GM18858 (cell line): ENCODE measurements around the gene TNFSF15.

ENCODE experiments used
- ATAC-seq: cut with Tn5 transposase; IDR thresholded peaks from one replicate; pipeline ENCODE4 v1.9.1; 2021; ENCODE audit not compliant: unreplicated experiment

TNFSF15 gene

DNA sequence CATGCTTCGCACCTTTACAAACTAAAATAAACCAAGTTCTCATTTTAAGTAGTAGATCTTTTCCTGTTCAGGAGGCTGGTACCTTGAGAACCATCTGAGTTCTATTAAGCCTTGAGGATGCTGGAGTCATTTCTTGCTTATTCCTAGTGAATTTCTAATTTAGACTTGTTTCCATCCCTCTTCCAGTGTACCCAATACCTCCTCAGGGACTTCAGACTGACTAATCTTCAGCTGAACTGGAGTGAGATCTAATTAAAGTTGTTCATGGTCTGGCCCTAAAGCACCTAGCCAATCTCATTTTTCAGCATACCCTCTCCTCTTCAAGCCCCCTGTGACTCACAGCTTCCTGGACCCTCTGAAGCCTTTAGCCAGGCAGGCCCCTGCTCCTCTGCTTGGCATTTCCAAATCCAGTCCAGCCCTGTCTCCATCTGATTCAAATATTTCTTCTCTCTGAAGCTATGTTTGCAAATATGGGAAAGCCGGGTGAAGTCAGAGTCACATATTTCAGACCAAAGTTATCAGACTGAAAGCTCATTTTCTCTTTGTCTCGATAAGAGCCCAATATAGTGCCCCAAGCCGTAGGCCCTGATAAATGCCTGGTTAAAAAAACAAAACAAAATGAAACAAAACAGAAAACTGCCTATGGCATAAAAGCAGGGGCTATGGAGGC, 19.4 kb upstream of the TNFSF15 start:
- no peak for ATAC-seq

DNA sequence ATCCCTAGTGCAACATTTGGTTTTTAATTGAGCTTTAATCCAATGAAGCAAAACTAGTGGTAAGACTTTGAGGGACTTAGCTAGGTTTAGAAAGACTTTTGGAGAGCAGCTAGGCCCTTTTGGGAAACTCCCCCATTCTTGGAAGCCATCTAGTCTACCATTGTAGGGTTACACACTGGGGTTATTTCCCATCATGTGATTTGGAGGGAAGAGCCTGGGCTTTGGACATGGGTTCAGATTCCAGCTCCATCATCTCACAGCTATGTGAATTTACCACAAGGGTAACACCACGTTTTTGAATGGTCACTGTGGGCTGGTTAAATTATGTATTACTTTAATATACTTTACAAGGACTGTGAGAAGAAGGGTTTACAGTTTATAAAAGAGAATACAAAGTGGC, 18.3 kb upstream of the TNFSF15 start:
- no peak for ATAC-seq

DNA sequence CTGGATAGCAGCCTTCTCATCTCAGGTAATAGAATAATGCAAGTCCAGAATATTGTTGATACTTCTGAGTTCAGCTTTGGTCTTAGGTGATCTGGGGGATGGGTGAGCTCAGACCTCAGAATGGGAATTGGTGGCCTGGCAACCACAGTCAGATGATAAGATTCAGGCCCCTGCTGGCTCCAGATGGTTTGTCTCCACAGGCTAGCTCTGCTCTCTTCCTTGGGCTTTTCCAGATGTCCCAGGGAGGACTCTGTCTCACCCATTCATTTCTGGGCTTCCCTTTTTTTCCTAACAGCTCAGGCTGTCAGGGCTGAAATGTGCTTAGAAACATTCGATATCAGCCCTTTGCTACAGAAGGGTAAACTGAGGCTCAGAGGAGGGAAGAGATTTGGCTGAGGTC, 17.6 kb upstream of the TNFSF15 start:
- ATAC-seq: no peak

DNA sequence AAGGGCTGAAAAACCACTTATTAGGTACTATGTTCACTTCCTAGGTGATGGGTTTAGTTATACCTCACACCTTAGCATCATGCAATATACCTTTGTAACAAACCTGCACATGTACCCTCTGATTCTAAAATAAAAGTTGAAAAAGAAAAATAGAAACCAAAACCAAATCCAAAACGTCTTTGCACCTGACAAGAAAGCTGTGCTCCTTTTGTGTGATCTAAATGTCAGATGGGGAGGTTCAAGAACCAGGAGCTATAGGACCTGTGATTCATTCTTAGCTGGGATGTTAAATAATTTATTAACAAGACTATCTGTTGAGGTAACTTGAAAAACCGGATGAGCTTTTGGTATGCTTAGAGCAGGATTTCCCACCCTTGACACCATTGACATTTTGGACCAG, 16.9 kb upstream of the TNFSF15 start:
- no peak for ATAC-seq

DNA sequence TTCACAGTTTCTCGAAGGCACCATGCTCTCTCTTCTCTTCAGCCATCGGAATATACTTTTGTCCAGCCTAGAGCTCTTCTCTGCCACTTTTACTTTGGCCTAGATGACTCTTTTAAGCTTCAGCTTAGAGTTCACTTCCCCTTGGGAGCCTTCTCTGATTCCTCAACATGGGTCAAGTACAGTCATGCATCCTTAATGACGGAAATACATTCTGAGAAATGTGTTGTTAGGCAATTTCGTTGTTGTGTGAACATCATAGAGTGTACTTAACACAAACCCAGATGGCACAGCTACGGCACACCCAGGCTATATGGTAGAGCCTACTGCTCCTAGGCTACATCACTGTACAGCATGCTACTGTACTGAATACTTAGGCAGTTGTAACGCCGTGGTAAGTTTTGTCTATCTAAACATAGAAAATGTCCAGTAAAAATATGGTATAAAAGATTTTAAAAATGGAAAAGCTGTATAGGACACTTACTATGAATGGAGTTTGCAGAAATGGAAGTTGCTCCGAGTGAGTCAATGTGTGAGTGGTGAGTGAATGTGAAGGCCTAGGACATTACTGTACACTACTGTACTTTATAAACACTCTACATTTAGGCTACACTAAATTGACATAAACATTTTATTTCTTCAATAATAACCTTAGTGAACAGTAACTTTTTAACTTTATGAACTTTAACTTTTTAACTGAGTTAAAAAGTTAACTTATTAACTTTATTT, 15.1 kb upstream of the TNFSF15 start:
- no peak for ATAC-seq

DNA sequence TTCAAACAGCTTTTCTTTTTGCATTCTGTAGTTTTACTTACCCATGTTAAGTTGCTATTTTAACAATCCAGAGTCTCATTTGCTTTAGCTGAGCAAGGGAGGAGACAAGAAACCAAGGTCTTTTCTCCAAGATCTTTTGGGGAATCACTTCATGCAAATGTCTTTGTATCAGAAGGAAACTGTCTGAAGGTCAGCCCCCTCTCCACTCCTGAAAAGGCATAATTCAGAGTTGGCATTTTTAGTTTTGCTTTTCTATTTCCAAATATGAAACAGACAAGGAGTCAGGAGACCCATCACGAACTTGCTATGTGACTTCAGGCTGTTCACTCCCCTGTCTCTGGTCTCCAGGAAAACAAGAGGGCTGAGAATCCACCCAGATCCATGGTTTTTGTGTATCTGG, 12.3 kb upstream of the TNFSF15 start:
- ATAC-seq: no peak

DNA sequence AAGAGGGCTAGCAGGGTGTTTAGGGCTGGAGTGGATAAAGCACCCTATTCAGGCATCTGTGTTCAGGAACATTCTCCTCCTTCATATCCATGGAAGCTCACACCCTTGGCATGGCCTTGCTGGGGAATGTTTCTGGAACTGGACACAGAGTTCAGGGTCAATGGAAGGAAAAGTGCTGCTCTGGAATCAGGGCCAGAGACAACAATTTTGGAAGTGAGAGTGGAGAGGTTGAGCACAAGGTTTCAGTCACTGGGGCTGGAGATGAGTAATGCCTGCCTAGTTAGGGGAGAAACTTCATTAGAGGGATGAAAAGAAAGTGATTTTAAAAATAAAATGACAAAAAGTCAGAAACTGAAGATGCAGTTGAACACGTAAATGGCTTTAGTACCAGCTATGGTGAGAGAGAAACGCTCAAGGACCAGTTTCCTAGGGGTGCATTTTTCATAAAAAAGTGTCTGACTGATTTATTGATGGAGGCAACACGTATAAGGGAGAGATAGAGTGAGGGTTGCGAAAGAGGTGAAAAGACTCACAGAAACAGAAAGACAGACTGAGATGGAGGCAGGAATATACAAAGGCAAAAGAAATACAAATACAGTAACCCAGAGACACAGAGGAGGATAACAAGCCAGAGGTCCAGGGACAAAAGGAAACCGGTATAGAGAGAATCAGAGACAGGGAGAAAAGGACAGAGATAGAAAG, 8.0 kb upstream of the TNFSF15 start:
- no peak for ATAC-seq

DNA sequence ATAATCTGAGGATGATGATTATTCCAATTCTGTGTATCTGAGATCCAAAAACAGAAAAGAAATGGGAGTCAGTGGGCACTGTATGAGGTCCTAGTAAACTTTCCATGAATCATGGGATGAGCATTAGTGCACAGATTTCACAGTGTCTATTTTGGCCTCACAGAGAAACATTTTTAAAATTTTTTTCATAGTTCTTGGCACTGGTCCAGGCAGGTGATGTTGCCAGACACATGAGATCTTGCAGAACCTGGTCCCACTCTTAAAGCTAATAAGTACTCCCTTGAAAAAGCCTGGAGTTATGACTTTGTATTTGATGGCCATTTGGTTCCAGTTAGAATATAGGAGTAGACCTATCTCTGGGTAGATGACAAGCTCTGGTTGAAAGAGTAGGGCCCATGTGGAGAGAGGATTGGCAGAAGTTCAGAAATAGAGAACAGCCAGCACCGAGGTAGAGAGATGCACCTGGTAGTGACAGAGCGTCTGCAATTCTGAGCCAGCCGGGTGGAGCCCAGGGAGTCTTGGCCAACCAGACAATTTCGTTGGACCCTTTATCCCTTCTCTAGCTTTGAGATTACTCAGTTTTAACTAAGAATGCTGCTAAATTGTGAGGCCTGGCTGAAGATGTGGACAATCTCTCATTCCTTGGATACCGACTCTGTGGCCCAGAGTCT, 6.3 kb upstream of the TNFSF15 start:
- ATAC-seq: no peak

DNA sequence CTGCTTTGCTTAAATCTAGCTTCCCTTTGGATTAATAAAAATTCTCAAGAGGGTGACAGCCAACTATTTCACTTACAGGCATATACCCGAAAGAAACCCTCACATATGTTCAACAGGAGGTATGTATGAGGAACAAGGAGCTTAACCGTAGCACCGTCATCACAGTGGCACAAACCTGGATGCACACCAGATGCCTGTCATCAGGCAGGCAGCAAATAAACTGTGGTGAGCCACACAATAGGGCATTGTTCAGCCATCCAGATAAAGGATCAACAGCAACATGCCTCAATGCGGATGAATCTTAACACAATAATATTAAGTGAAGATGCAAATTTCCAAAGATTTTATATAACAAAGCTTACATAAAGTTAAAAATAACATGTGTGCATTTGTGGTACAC, 5.5 kb upstream of the TNFSF15 start:
- ATAC-seq: no peak

DNA sequence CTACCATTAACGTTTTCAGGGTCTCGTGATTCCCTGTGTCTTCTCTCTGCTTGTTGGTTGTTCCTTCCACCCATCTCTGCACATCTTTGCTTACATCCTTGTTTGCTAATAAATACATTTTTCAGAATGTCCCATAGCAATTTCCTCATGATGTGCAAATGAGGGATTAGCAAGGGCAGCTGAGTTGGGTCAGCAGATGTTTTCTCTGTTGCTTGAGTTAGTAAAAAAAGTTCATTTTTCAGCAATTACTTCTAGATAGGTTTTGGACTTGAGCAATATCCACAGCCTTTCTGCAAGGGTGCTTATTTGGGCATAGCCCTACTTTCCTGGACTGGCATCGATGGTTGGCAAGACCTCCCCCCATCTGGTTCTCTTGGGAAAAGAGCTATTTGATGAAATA, 4.8 kb upstream of the TNFSF15 start:
- no peak for ATAC-seq

DNA sequence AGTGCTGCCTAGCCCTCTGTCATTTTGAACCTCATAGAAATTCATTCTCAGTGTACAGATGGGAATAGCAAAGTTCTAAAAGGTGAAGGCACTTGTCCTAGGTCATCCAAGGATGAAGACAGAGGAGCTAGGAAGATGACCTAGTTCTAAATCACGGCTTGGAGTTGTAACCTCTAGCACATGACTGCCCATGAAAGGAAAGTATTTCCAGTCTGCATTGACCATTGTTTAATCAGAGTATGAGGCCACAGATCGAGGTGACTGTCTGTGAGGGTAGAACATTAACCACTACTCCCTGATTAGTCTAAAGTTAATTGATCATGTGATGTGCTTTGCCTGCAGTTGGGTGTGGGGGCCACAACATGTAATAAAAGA, 674 bp upstream of the TNFSF15 start:
- peak; percentile 19 for ATAC-seq

DNA sequence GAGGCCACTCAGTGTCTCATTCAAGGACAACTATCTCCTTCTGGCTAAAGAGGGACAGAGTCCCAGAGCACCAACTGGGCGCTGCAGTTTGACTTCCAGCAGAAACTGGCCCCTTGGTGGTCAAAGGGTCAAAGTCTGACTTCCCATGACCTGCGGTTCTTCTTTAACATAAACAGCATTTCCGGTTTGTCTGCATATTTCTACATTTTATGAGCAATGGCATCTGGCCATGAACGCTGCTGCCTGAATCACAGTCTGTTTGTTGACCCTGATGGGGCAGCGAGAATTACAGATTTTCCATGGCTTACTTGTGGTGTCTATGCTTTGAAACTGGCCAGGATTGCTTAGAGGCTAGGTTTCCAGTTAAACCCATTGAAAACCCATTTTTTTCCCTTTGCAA, 1.3 kb downstream of the TNFSF15 start:
- no peak for ATAC-seq

DNA sequence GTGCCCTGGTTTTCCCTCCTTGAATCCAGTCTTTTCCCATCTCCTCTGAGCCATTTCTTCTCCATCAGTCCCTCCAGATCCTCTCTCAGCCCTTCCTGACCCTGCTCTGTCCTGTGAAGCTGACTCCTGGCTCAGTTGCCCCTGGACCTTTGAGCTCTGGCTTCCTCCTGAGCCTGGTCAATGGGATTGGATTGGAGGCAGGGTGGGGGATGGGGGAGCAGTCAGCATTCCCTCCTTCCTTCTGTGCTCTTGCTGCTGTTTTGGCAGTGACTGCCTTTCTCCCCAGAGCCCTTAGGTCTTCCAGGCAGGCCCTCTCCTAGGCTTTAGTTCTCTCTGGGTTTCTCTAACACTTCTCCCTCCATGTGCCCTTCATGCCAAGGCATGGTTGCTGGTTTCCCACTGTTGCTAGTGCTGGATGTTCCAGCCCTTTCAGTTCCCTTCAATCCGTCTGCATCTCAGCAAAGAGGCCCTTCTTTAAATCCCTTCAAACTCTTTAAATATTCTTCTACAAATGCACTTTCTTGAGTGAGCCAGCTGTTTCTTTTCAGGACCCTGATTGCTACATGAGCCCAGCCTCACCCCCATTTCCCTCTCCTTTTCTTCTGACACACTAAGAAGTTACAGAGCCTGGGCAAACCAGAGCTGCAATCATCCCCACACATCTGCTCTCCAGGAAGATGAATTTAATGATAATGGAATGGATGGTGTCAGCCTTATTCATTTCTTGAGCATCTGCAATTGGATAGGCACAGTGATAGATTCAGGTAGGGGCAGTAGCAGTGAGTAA, 2.2 kb downstream of the TNFSF15 start:
- no peak for ATAC-seq

DNA sequence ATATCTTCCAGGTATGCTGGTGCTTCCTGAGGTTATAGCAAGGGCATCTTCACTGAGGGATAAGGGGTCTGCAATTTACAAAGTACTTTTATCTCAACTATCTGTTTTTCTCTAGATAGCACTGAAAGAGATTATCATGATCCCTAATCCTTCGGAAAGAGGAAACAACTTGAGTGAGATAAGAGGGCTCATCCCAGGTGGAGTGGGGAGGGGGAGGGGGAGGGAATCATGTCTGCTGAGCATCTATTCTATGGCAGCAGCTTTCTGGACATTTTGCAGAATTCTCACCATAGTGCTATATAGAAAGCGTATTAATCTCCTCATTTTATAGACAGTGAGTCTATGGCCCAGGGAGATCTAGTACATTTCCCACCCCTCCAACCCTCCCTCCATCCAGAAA, 5.9 kb downstream of the TNFSF15 start:
- no peak for ATAC-seq

DNA sequence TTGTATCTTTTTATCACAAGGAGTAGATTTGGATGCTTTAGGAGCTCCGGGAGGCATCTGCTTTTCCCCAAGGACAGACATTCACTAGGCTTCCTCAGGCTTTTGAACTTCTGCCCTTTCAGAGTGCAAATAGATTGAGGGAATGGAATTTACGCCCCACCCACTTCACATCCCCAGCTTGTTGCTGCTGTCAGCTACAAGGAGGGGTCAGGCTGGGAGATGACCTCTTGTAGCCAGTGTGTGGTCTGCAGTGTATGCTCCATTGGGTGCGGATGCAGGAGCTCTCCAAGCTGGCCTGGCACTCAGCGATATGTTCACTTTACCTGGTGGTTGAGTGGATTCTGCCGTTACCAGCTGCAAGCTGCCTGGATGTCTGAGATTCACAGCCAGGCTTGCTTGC, 6.4 kb downstream of the TNFSF15 start:
- no peak for ATAC-seq

DNA sequence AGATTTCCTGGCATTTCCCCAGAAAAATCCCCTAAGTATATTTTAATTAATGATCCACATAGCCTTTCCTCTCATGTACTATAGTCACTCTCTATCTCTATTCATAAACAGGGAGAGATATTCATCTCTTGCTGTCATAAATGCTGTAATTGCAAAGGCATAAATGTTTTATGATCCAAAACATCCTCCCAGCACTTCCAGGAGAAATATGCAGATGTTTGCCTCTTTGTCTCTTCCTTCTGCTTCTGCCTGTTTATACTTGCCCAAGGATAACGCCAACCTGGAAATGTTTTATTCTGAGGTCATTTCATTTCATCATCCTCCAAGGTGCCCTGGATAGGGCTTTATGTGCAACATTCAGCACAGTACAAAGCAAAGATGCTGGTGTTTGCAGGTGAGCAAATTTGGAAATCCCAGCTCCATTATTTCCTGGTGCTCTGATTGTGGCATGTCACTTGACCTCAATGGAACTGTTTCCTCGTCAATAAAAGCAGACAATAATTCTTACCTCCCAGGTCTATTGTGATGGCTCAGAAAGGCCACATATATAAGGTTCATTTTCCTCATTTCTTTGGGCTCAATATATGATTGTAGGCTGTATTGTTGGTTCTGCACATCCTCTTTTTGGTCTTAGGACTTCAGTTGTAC, 6.9 kb downstream of the TNFSF15 start:
- no peak for ATAC-seq

DNA sequence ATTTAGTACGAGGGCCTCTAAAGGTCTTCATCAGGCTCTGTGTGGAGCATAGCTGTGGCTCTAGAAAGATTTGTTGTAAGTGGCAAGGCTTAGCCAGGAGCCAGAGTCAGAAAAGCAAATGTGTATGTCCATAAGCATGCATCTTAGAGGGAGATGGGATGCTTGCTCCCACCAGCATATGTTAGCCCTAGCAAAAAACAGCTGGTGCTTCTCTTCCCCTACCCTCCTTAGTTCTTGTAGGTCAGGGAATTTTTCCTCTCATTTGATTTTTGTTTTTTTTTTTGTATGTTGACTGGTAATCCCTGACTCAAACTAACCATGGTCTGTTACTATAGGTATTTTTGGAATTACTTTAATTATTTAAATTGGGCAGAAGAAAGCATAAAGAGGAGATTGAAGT, 7.7 kb downstream of the TNFSF15 start:
- ATAC-seq: no peak

DNA sequence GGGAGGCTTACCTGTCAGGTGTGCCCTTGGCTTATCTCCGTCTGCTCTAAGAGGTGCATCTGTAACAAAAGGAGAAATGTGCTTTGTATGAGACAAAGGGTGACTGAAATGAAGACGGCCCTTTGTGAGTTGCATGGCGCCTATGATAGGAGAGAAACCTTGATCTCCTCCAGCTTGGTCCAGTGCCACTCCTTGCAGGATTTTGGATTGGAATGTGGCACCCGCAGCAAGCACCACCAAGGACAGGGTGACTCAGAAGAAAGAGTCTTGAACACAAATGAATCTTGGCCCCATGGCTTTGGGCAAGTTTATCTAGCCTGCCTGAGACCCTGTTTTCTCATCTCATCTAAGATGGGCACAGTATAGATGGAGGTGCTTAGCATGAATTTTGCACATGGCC, 13.4 kb downstream of the TNFSF15 start:
- ATAC-seq: no peak

DNA sequence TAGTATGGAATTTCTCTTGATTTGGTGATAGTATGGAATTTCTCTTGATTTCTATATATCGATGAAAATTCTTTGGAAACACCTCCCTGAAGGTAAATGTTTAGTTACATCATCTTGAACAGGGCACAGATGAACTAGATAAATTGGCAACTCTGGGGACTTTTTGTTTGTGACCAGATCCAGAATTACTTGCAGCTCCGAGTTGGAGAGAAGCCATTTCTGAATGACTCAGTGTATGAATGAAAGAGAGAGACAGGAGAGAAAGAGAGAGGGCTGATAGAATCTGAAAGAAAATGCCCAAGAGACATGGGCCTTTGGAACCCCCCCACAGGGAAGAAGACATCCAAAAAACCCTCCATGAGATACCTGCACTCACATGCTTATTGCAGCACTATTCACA, 14.1 kb downstream of the TNFSF15 start:
- ATAC-seq: no peak

DNA sequence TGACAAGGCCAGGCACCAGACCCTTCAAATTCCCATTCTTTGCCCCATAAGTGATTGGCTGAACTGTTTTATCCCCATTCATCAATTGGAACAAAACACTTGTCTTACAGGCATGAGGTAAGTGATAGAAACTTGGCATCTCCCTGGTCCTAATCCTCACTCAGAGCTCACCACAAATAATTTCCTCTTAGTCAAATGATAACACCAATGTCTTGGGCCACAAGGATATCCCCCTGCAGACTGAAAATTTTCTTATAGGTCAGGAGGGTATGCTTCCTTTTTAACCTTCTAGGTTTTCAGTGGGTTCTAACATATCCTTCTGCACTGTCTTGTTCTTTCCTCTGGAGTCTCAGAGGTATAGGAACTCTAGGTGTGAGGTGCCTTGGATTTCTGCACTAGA, 14.5 kb downstream of the TNFSF15 start:
- no peak for ATAC-seq

DNA sequence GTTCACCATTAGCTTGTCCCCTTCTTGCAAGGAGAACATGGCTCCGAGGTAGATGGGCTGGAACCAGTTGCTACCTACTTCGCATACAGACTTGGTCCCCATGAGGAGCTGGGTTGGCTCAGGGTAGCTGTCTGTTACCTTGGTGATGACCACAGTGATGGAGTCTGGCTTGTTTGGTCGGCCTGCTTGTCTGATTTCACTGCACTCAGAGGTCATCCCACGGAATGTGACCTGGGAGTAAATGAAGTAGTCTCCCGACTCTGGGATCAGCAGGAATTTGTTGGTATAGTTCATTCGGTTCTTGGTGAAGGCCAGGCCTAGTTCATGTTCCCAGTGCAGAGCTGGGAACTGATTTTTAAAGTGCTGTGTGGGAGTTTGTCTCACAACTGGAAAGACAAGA, 15.3 kb downstream of the TNFSF15 start:
- no peak for ATAC-seq
